Measurements from ENCODE around the gene FUOM. TPM values are rescaled to one million over a fixed set of nuclear protein-coding genes. Genes with fewer than 3 reads are reported as not detected.

FUOM gene
- total and polyA plus RNA-seq, 9 of the 15 experiments (the other 6 are each of a cell fraction or from before 2014, with no cell fraction given), result 1.8 to 96.1 (median 27.0) TPM

GRCh38 chr10:133379152-133379800 is 21.5 kb upstream of the FUOM start, which contains the start of gene PAOX (continued):
- TF ChIP-seq, protein P1, sequence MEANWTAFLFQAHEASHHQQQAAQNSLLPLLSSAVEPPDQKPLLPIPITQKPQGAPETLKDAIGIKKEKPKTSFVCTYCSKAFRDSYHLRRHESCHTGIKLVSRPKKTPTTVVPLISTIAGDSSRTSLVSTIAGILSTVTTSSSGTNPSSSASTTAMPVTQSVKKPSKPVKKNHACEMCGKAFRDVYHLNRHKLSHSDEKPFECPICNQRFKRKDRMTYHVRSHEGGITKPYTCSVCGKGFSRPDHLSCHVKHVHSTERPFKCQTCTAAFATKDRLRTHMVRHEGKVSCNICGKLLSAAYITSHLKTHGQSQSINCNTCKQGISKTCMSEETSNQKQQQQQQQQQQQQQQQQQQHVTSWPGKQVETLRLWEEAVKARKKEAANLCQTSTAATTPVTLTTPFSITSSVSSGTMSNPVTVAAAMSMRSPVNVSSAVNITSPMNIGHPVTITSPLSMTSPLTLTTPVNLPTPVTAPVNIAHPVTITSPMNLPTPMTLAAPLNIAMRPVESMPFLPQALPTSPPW (CRISPR knock-in tag; IDR thresholded peaks at IDR 0.05), result peak; percentile 88
- TF ChIP-seq E2F1 (CRISPR knock-in tag; IDR thresholded peaks at IDR 0.05) (no peak), GATAD2B (IDR thresholded peaks at IDR 0.05; ENCODE audit: borderline replicate concordance) (peak; percentile 39; the same call in 1 of the 2 replicates), ZBED1 (IDR thresholded peaks at IDR 0.05) (no peak), ZBTB7A (IDR thresholded peaks at IDR 0.05; ENCODE audit: borderline replicate concordance, control insufficient read depth, low read depth, low read length) (peak; percentile 55; the same call in 1 of the 2 replicates), RB1 (IDR thresholded peaks at IDR 0.05; ENCODE audit: low read depth) (peak; percentile 51; the same call in 1 of the 2 replicates), FOXA1 (IDR thresholded peaks at IDR 0.05; ENCODE audit: borderline replicate concordance) (no peak), MAZ (CRISPR knock-in tag; conservative IDR thresholded peaks at IDR 0.05 in 1 of 2, IDR thresholded peaks at IDR 0.05 in 1 of 2) (peak; percentile 3 to 20; a peak in 1 of 4 replicates), PHF8 (IDR thresholded peaks at IDR 0.05; ENCODE audit: borderline replicate concordance, low read length) (peak; percentile 64; the same call in 1 of the 2 replicates), RBFOX2 (IDR thresholded peaks at IDR 0.05; ENCODE audit: low read depth, low read length) (peak; percentile 77), EP400 (IDR thresholded peaks at IDR 0.05) (no peak), ZNF3 (CRISPR knock-in tag; IDR thresholded peaks at IDR 0.05) (no peak), TAF1 (IDR thresholded peaks at IDR 0.05; ENCODE audit: control insufficient read depth, extremely low read depth, insufficient read depth, low read length, severe bottlenecking) (peak; percentile 62), ZNF24 (IDR thresholded peaks at IDR 0.05) (no peak), CCNT2 (IDR thresholded peaks at IDR 0.05; ENCODE audit: borderline replicate concordance, extremely low read depth, insufficient read length, low read depth, low read length) (peak; percentile 56), POLR2AphosphoS2 (IDR thresholded peaks at IDR 0.05; ENCODE audit: low read length) (no peak), NRF1 (conservative IDR thresholded peaks at IDR 0.05 in 1 of 2, IDR thresholded peaks at IDR 0.05 in 1 of 2) (peak; percentile 59 to 64; a peak in 3 of 4 replicates), MTA1 (IDR thresholded peaks at IDR 0.05; ENCODE audit: borderline replicate concordance) (no peak), KLF6 (CRISPR knock-in tag; IDR thresholded peaks at IDR 0.05; ENCODE audit: borderline replicate concordance) (no peak), BACH1 (tag; IDR thresholded peaks at IDR 0.05) (no peak), CTBP1 (IDR thresholded peaks at IDR 0.05; ENCODE audit: borderline replicate concordance) (peak; percentile 15; the same call in 1 of the 2 replicates)
- TF ChIP-seq, protein P2, sequence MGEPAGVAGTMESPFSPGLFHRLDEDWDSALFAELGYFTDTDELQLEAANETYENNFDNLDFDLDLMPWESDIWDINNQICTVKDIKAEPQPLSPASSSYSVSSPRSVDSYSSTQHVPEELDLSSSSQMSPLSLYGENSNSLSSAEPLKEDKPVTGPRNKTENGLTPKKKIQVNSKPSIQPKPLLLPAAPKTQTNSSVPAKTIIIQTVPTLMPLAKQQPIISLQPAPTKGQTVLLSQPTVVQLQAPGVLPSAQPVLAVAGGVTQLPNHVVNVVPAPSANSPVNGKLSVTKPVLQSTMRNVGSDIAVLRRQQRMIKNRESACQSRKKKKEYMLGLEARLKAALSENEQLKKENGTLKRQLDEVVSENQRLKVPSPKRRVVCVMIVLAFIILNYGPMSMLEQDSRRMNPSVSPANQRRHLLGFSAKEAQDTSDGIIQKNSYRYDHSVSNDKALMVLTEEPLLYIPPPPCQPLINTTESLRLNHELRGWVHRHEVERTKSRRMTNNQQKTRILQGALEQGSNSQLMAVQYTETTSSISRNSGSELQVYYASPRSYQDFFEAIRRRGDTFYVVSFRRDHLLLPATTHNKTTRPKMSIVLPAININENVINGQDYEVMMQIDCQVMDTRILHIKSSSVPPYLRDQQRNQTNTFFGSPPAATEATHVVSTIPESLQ (CRISPR knock-in tag; IDR thresholded peaks at IDR 0.05), result no peak

Data from K562 (cell line).